Loucy (cell line): ENCODE data around the gene PARVG.

ENCODE experiments used
- H2AFZ ChIP-seq: fragments of 200-600 bp; sonication (generic); 2 replicates; pipeline ENCODE4 v1.6.0; 2016; ENCODE audit warnings: antibody characterized with exemption, mild to moderate bottlenecking, low read length, moderate library complexity
- H3F3A ChIP-seq: fragments of 200-600 bp; 2 replicates; pipeline ENCODE4 v1.6.0; 2016; ENCODE audit warnings: antibody characterized with exemption, low read depth, mild to moderate bottlenecking
- H3K27me3 ChIP-seq: fragments of 200-600 bp; sonication (generic); 2 replicates; pipeline ENCODE4 v1.6.1; 2014; ENCODE audit warnings: low read length, mild to moderate bottlenecking; ENCODE audit not compliant: insufficient read depth, poor library complexity, severe bottlenecking
- H3K36me3 ChIP-seq: fragments of 200-600 bp; sonication (generic); 2 replicates; pipeline ENCODE4 v1.6.1; 2016; ENCODE audit warnings: low read length; ENCODE audit not compliant: insufficient read depth
- H3K4me1 ChIP-seq: fragments of 200-600 bp; sonication (generic); 2 replicates; pipeline ENCODE4 v1.5.1; 2014; ENCODE audit warnings: low read length, mild to moderate bottlenecking; ENCODE audit not compliant: insufficient read depth, poor library complexity, severe bottlenecking
- H3K4me2 ChIP-seq: fragments of 200-600 bp; sonication (generic); 2 replicates; pipeline ENCODE4 v1.6.0; 2014; ENCODE audit warnings: antibody characterized with exemption, low read length, low read depth, mild to moderate bottlenecking; ENCODE audit not compliant: poor library complexity, severe bottlenecking
- H3K4me3 ChIP-seq: fragments of 200-600 bp; sonication (generic); 2 replicates; pipeline ENCODE4 v1.5.1; 2014; ENCODE audit warnings: low read length, mild to moderate bottlenecking, mixed read lengths; ENCODE audit not compliant: poor library complexity, severe bottlenecking
- H3K79me2 ChIP-seq: fragments of 200-600 bp; sonication (generic); 2 replicates; pipeline ENCODE4 v1.6.1; 2014; ENCODE audit warnings: low read length; ENCODE audit not compliant: insufficient read depth
- H3K9ac ChIP-seq: fragments of 200-600 bp; sonication (generic); 2 replicates; pipeline ENCODE4 v1.6.0; 2014; ENCODE audit warnings: mild to moderate bottlenecking, low read depth, low read length, moderate library complexity; ENCODE audit not compliant: poor library complexity, severe bottlenecking
- H3K9me2 ChIP-seq: fragments of 200-600 bp; sonication (generic); replicated peaks from 2 replicates; pipeline ENCODE4 v1.6.1; 2016; ENCODE audit warnings: low read depth, low read length, mixed read lengths
- H3K9me3 ChIP-seq: fragments of 200-600 bp; sonication (generic); 2 replicates; pipeline ENCODE4 v1.6.1; 2014; ENCODE audit warnings: mild to moderate bottlenecking, antibody characterized with exemption, low read length, low read depth; ENCODE audit not compliant: insufficient read depth
- H4K20me1 ChIP-seq: fragments of 200-600 bp; sonication (generic); 2 replicates; pipeline ENCODE4 v1.6.0; 2014; ENCODE audit warnings: antibody characterized with exemption, low read length, mild to moderate bottlenecking; ENCODE audit not compliant: insufficient read depth, poor library complexity, severe bottlenecking
- CTCF ChIP-seq: fragments of 200-600 bp; sonication (generic); conservative IDR thresholded peaks from 2 replicates; pipeline ENCODE4 v1.5.1; 2014; ENCODE audit warnings: mild to moderate bottlenecking, antibody characterized with exemption, low read length
- EZH2phosphoT487 ChIP-seq: fragments of 200-600 bp; IDR thresholded peaks from 2 replicates; pipeline ENCODE4 v1.6.1; 2018; ENCODE audit warnings: antibody characterized with exemption, mild to moderate bottlenecking, moderate library complexity, borderline replicate concordance

PARVG gene

GRCh38 chr22:44204739-44205515 lies 24.2 kb downstream of the PARVG start:
- H3K9me2 ChIP-seq = no peaks in the 10 kb centered on the region
- H4K20me1 ChIP-seq = no peaks in the 10 kb centered on the region
- no peaks in the 10 kb centered on the region for H3K79me2 ChIP-seq
- peaks cover 10% of the 10 kb centered on the region; the same call in 1 of the 2 replicates for H3K9me3 ChIP-seq
- no peaks in the 10 kb centered on the region; the same call in 1 of the 2 replicates for H3F3A ChIP-seq
- peaks cover 20% of the 10 kb centered on the region for H3K4me1 ChIP-seq
- TF ChIP-seq CTCF = no peak
- no peak overlapping the region for H2AFZ ChIP-seq
- H3K36me3 ChIP-seq = peaks cover 3% of the 10 kb centered on the region; the same call in 1 of the 2 replicates
- no peak overlapping the region for H3K4me2 ChIP-seq
- H3K27me3 ChIP-seq = no peaks in the 10 kb centered on the region
- no peak overlapping the region for H3K4me3 ChIP-seq
- H3K9ac ChIP-seq = no peak overlapping the region

GRCh38 chr22:44205516-44206329 lies 25.0 kb downstream of the PARVG start:
- Histone ChIP-seq H4K20me1 (no peaks in the 10 kb centered on the region), H2AFZ (no peak overlapping the region), H3K4me2 (no peak overlapping the region), H3K4me3 (no peak overlapping the region), H3K4me1 (peaks cover 12% of the 10 kb centered on the region), H3F3A (no peaks in the 10 kb centered on the region; the same call in 1 of the 2 replicates), H3K9me3 (peaks cover 10% of the 10 kb centered on the region; the same call in 1 of the 2 replicates), H3K9ac (no peak overlapping the region), H3K9me2 (no peaks in the 10 kb centered on the region), H3K36me3 (peaks cover 3% of the 10 kb centered on the region; the same call in 1 of the 2 replicates), H3K27me3 (no peaks in the 10 kb centered on the region), H3K79me2 (no peaks in the 10 kb centered on the region)
- no peak for TF ChIP-seq CTCF
- TF ChIP-seq EZH2phosphoT487 = no peak

GRCh38 chr22:44206330-44206645 lies 25.6 kb downstream of the PARVG start:
- H3K4me3 ChIP-seq = no peak overlapping the region
- H3K4me2 ChIP-seq = no peak overlapping the region
- no peak for TF ChIP-seq CTCF
- no peak for TF ChIP-seq EZH2phosphoT487
- peaks cover 3% of the 10 kb centered on the region; the same call in 1 of the 2 replicates for H3K36me3 ChIP-seq
- no peaks in the 10 kb centered on the region for H3K27me3 ChIP-seq
- no peak overlapping the region for H2AFZ ChIP-seq
- H3K9me3 ChIP-seq = peaks cover 10% of the 10 kb centered on the region; the same call in 1 of the 2 replicates
- H4K20me1 ChIP-seq = no peaks in the 10 kb centered on the region
- peaks cover 7% of the 10 kb centered on the region for H3K4me1 ChIP-seq
- no peaks in the 10 kb centered on the region; the same call in 1 of the 2 replicates for H3F3A ChIP-seq
- no peaks in the 10 kb centered on the region for H3K79me2 ChIP-seq
- H3K9ac ChIP-seq = no peak overlapping the region
- H3K9me2 ChIP-seq = no peaks in the 10 kb centered on the region
